NCI-H128 (cell line): ENCODE results near the gene TMEM165.

Experiments
- DNase-seq: peaks from one replicate; lab custom pipeline; 2025; ENCODE audit not compliant: unreplicated experiment; lab: John Stamatoyannopoulos, UW

The TMEM165 gene

DNA sequence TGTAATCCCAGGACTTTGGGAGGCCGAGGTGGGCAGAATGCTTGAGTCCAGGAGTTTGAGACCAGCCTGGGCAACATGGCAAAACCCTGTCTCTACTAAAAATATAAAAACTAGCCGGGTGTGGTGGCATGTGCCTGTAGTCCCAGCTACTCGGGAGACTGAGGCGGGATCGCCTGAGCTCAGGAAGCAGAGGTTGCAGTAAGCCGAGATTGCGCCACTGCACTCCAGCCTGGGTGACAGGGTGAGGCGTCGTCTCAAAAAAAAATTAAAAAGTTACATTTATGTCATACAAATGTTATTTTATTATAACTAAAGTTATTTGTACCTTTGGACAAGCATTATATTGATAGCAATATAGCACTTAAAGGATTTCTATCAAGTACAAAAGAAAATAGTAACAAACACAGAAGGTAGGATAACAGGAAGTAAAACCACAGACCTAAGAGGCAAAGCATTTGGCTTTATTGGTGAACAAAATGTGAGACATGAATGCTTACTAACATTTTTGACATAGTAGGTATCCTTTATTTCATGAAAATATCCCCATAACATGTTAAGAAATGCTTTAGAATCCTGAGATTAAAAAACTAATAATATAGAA is 51.5 kb downstream of the TMEM165 start:
- no peak for DNase-seq

DNA sequence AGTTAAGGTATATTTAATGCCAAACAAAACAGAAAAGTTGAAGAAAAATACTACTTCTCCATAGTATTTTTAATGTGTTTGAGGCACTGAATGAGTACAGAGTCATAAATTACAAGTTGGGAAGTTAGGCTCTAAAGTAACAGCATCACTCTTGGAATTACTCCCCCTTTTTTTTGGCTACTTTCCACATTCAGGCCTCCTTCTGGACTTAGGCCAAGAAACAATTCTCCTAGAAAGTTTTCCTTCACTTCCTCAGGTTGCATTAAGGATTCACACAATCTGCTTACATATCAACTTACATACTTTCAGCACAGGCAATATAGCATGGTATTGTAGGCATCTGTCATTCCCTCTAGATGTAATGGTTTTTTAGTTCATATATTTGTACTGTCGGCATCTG is 52.1 kb downstream of the TMEM165 start:
- no peak for DNase-seq

DNA sequence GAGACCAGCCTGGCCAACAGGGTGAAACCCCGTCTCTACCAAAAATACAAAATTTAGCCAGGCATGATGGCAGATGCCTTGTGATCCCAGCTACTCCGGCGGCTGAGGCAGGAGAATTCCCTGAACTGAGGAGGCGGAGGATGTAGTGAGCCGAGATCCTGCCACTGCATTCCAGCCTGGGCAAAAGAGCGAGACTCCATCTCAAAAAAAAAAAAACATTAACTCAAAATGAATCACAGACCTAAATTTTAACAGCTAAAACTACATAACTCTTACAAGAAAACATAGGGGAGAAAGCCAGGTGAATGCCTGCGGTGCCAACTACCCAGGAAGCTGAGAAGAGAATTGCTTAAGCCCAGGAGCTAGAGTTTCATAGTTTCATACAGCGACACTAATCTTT is 54.8 kb downstream of the TMEM165 start:
- DNase-seq, result no peak

DNA sequence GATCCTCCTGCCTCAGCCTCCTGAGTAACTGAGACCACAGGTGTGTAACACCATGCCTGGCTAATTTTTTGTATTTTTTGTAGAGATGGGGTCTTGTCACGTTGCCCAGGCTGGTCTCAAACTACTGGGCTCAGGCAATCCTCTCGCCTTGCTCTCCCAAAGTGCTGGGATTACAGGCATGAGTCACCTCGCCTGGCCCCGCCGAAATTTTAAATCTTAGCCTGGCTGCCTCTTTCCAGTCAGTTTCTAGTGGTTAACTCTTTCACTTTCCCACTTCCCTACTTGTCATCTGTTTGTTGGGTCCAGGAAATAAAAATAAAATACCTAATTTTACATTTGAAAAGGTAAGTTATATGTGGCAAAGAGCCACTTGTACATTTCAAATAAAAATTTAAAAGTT is 62.4 kb downstream of the TMEM165 start:
- DNase-seq, result no peak

DNA sequence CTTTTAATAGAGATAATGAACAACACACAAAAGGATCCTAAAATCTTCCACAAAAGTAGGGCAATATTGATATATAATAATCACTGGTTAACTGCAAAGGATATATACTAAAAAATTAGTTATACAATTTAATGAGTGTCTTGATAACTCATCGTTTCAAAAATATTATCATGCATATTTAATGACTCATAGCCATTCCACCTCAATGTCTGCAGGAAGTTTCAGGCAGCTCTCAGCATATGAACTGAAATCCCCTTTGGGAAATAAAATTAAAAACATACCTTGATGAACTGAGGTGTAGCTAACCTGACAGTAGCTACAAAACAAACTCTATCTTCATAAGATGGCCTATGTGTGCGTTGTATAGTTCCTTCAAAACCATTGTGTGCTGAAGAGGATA is 62.9 kb downstream of the TMEM165 start:
- DNase-seq, result no peak

DNA sequence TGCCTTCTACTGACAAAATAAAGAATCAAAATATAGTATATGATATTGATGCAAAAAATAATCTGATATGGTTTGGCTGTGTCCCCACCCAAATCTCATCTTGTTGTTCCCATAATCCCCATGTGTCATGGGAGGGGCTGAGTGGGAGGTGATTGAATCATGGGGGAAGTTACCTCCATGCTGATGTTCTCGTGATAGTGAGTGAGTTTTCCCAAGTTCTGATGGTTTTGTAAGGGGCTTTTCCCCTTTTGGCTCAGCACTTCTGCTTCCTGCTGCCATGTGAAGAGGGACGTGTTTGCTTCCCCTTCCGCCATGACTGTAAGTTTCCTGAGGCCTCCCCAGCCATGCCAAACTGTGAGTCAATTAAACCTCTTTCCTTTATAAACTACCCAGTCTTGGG is 70.2 kb downstream of the TMEM165 start:
- no peak for DNase-seq

DNA sequence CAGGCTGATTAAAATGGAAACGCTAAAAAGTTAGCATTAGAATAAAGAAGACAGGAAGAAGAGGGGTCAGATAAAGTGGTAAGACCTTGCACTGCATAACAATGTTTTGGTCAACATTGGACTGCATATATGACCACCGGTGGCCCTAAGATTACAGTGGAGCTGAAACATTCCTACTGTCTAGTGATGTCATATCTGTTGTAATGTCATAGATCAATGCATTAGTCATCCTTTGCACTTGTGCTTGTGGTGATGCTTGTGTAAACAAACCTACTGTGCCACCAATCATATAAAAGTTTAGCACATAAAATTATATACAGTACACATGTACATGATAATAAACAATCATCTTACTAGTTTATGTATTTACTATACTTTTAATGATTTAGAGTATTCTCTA is 73.0 kb downstream of the TMEM165 start:
- no peak for DNase-seq

DNA sequence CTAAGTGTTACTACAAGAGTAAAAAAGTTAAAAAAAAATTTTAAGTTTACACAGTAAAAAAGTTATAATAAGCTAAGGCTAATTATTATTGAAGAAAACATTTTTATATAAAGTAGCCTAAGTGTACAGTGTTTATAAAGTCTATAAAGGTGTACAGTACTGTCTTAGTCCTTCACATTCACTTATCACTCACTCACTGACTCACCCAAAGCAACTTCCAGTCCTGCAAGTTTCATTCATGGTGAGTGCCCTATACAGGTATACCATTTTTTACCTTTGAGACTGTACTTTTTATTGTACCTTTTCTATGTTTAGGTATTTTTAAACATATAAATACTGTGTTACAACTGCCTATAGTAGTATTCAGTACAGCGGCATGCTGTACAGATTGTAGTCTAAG is 74.2 kb downstream of the TMEM165 start:
- DNase-seq, result no peak
